Measurements from ENCODE around the gene PIK3C2A. TPM values are rescaled to one million over a fixed set of nuclear protein-coding genes. Genes with fewer than 3 reads are reported as not detected.

The PIK3C2A gene
- total and polyA plus RNA-seq, 2 of the 13 experiments (the other 11 are each of a cell fraction or from before 2014, with no cell fraction given): 27.5 to 49.9 TPM

DNA sequence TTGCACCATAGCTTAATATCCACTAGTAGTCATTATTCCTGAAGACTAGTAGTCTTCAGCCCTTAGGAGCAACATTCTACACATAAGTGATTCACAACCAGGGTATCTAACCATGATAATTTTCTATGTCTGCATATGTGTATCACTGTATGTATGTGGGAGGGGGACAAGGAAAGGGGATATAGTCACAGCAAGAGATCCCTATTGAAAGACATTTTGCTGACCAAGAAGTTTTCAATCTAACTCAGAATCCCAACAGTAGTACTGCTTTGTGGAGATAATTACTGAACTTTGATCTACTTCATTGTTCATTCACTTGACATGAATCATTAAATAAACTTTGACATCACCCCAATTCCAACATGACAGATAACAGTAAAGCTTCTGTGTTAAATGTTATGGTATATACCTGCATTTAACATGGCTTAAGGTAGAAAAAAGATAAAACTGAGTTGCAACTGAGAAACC lies 10.3 kb downstream of the PIK3C2A start (continued):
- TF ChIP-seq, protein P1, sequence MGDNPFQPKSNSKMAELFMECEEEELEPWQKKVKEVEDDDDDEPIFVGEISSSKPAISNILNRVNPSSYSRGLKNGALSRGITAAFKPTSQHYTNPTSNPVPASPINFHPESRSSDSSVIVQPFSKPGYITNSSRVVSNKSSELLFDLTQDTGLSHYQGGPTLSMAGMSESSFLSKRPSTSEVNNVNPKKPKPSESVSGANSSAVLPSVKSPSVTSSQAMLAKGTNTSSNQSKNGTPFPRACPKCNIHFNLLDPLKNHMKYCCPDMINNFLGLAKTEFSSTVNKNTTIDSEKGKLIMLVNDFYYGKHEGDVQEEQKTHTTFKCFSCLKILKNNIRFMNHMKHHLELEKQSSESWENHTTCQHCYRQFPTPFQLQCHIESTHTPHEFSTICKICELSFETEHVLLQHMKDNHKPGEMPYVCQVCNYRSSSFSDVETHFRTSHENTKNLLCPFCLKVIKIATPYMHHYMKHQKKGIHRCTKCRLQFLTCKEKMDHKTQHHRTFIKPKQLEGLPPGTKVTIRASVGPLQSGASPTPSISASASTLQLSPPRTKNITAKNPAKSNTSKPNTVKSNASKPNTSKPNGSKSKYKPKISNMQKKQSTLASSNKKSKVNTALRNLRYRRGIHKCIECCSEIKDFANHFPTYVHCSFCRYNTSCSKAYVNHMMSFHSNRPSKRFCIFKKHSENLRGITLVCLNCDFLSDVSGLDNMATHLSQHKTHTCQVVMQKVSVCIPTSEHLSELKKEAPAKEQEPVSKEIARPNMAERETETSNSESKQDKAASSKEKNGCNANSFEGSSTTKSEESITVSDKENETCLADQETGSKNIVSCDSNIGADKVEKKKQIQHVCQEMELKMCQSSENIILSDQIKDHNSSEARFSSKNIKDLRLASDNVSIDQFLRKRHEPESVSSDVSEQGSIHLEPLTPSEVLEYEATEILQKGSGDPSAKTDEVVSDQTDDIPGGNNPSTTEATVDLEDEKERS (CRISPR knock-in tag; IDR thresholded peaks at IDR 0.05): no peak
- TF ChIP-seq NFIC (IDR thresholded peaks at IDR 0.05; ENCODE audit: low read length): peak; percentile 44; the same call in 1 of the 2 replicates
- TF ChIP-seq KDM5B (CRISPR knock-in tag; IDR thresholded peaks at IDR 0.05; ENCODE audit: borderline replicate concordance): no peak
- no peak for TF ChIP-seq SRSF4 (IDR thresholded peaks at IDR 0.05; ENCODE audit: low read depth, low read length, poor library complexity, severe bottlenecking)
- no peak for TF ChIP-seq NAIF1 (CRISPR knock-in tag; IDR thresholded peaks at IDR 0.05; ENCODE audit: borderline replicate concordance)
- TF ChIP-seq RELA (CRISPR knock-in tag; IDR thresholded peaks at IDR 0.05): no peak
- no peak; the same call in 1 of the 2 replicates for TF ChIP-seq CREB1 (IDR thresholded peaks at IDR 0.05)
- peak; percentile 64 for TF ChIP-seq CREB1 (CRISPR knock-in tag; IDR thresholded peaks at IDR 0.05)
- no peak for TF ChIP-seq ZMYM3 (CRISPR knock-in tag; IDR thresholded peaks at IDR 0.05)
- TF ChIP-seq ERF (CRISPR knock-in tag; IDR thresholded peaks at IDR 0.05): no peak
- no peak; the same call in 1 of the 2 replicates for TF ChIP-seq ZNF232 (CRISPR knock-in tag; IDR thresholded peaks at IDR 0.05; ENCODE audit: borderline replicate concordance)
- no peak for TF ChIP-seq ZFP1 (CRISPR knock-in tag; IDR thresholded peaks at IDR 0.05)
- no peak for TF ChIP-seq ELF1 (CRISPR knock-in tag; IDR thresholded peaks at IDR 0.05)
- no peak for TF ChIP-seq ZNF382 (CRISPR knock-in tag; IDR thresholded peaks at IDR 0.05; ENCODE audit: borderline replicate concordance)
- TF ChIP-seq HNRNPLL (IDR thresholded peaks at IDR 0.05; ENCODE audit: low read depth, low read length, poor library complexity, severe bottlenecking): no peak
- TF ChIP-seq ZNF446 (CRISPR knock-in tag; IDR thresholded peaks at IDR 0.05): no peak
- TF ChIP-seq CEBPB (IDR thresholded peaks at IDR 0.05; ENCODE audit: borderline replicate concordance, low read depth, low read length): no peak
- no peak for TF ChIP-seq ZNF30 (CRISPR knock-in tag; IDR thresholded peaks at IDR 0.05)
- TF ChIP-seq, protein P2, sequence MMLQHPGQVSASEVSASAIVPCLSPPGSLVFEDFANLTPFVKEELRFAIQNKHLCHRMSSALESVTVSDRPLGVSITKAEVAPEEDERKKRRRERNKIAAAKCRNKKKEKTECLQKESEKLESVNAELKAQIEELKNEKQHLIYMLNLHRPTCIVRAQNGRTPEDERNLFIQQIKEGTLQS (CRISPR knock-in tag; IDR thresholded peaks at IDR 0.05): peak; percentile 39; the same call in 1 of the 2 replicates
- TF ChIP-seq SATB2 (CRISPR knock-in tag; IDR thresholded peaks at IDR 0.05): no peak
- no peak for TF ChIP-seq FOXP1 (IDR thresholded peaks at IDR 0.05)
- TF ChIP-seq FOXP1 (CRISPR knock-in tag; IDR thresholded peaks at IDR 0.05): no peak
- no peak for TF ChIP-seq MED13 (CRISPR knock-in tag; IDR thresholded peaks at IDR 0.05)
- TF ChIP-seq XBP1 (CRISPR knock-in tag; IDR thresholded peaks at IDR 0.05): no peak
- TF ChIP-seq, protein P3, sequence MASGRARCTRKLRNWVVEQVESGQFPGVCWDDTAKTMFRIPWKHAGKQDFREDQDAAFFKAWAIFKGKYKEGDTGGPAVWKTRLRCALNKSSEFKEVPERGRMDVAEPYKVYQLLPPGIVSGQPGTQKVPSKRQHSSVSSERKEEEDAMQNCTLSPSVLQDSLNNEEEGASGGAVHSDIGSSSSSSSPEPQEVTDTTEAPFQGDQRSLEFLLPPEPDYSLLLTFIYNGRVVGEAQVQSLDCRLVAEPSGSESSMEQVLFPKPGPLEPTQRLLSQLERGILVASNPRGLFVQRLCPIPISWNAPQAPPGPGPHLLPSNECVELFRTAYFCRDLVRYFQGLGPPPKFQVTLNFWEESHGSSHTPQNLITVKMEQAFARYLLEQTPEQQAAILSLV (CRISPR knock-in tag; IDR thresholded peaks at IDR 0.05; ENCODE audit: borderline replicate concordance): no peak
- peak; percentile 78; the same call in 1 of the 2 replicates for TF ChIP-seq HMG20A (CRISPR knock-in tag; IDR thresholded peaks at IDR 0.05; ENCODE audit: borderline replicate concordance)
- no peak for TF ChIP-seq CBX2 (IDR thresholded peaks at IDR 0.05; ENCODE audit: low read depth, low read length)
- no peak for TF ChIP-seq CBX2 (CRISPR knock-in tag; IDR thresholded peaks at IDR 0.05; ENCODE audit: low read depth)
- TF ChIP-seq ZNF781 (CRISPR knock-in tag; IDR thresholded peaks at IDR 0.05; ENCODE audit: borderline replicate concordance, not compliant biosample characterization): no peak
- no peak for TF ChIP-seq MED8 (CRISPR knock-in tag; IDR thresholded peaks at IDR 0.05; ENCODE audit: insufficient replicate concordance)
- no peak for TF ChIP-seq KDM2A (CRISPR knock-in tag; IDR thresholded peaks at IDR 0.05; ENCODE audit: borderline replicate concordance, low read depth)

All from HepG2 (cell line).